Brain microvascular endothelial cell (primary cell): Measurements from ENCODE around the gene ACTL6A.

Source experiments
- DNase-seq: peaks from one replicate; pipeline ENCODE4 v3.0.0-alpha.2; 2020
- H3K27ac ChIP-seq: fragments of 250-450 bp; sonication (Bioruptor Pico); 2 replicates; pipeline ENCODE4 v1.5.1; 2020; ENCODE audit warnings: mild to moderate bottlenecking, moderate library complexity
- H3K27me3 ChIP-seq: fragments of 250-450 bp; sonication (Bioruptor Pico); replicated peaks from 2 replicates; pipeline ENCODE4 v1.5.1; 2020; ENCODE audit warnings: mild to moderate bottlenecking
- H3K36me3 ChIP-seq: fragments of 250-450 bp; sonication (Bioruptor Pico); replicated peaks from 2 replicates; pipeline ENCODE4 v1.5.1; 2020; ENCODE audit warnings: mild to moderate bottlenecking
- H3K4me3 ChIP-seq: 2 replicates; pipeline ENCODE4 v1.5.1; 2011; ENCODE audit warnings: low read depth, mild to moderate bottlenecking, control low read depth, low read length, moderate library complexity
- CTCF ChIP-seq: IDR thresholded peaks from 2 replicates; pipeline ENCODE4 v1.5.1; 2011; ENCODE audit warnings: low read depth, mild to moderate bottlenecking, moderate library complexity, low read length, control low read depth, inconsistent platforms; ENCODE audit errors: missing control alignments
- in situ Hi-C: cut with HindIII; loops from 2 replicates; pipeline ENCODE4 v1.10.0; 2017; ENCODE audit warnings: low sequenced_read_pairs, low pct_ligation_motif_present

The ACTL6A gene

GRCh38 chr3:179608931-179609720, 46.4 kb downstream of the ACTL6A start:
- Histone ChIP-seq H3K36me3 (no peaks in the 10 kb centered on the region), H3K27me3 (no peaks in the 10 kb centered on the region), H3K4me3 (no peak overlapping the region), H3K27ac (no peak overlapping the region)
- in situ Hi-C loops = no loop called here
- no peak for TF ChIP-seq CTCF
- no peak for DNase-seq

GRCh38 chr3:179610066-179610465, 47.3 kb downstream of the ACTL6A start:
- in situ Hi-C loops = no loop called here
- no peak overlapping the region for H3K4me3 ChIP-seq
- H3K27ac ChIP-seq = no peak overlapping the region
- TF ChIP-seq CTCF = no peak
- H3K27me3 ChIP-seq = no peaks in the 10 kb centered on the region
- no peaks in the 10 kb centered on the region for H3K36me3 ChIP-seq
- no peak for DNase-seq

- in situ Hi-C loops = no loop called here
- H3K27me3 ChIP-seq = no peaks in the 10 kb centered on the region
Observed at GRCh38 chr3:179613807-179614206, 51.1 kb downstream of the ACTL6A start.

GRCh38 chr3:179615458-179616173, 52.9 kb downstream of the ACTL6A start:
- no peak overlapping the region for H3K27ac ChIP-seq
- no peaks in the 10 kb centered on the region for H3K27me3 ChIP-seq
- in situ Hi-C loops = no loop called here
- DNase-seq = no peak
- no peak overlapping the region for H3K4me3 ChIP-seq
- H3K36me3 ChIP-seq = peaks cover 3% of the 10 kb centered on the region
- TF ChIP-seq CTCF = no peak

More at GRCh38 chr3:179613807-179614206, 51.1 kb downstream of the ACTL6A start:
- TF ChIP-seq CTCF = no peak
- H3K36me3 ChIP-seq = no peaks in the 10 kb centered on the region
- no peak overlapping the region for H3K4me3 ChIP-seq
- peak; percentile 34 for DNase-seq
- peak overlapping the region; percentile 51 for H3K27ac ChIP-seq

GRCh38 chr3:179622023-179622422, 59.3 kb downstream of the ACTL6A start:
- no peak overlapping the region for H3K27ac ChIP-seq

More at GRCh38 chr3:179622023-179622422, 59.3 kb downstream of the ACTL6A start:
- Histone ChIP-seq H3K27me3 (no peaks in the 10 kb centered on the region), H3K36me3 (peaks cover 16% of the 10 kb centered on the region), H3K4me3 (no peak overlapping the region)
- no peak for DNase-seq
- no peak for TF ChIP-seq CTCF
- in situ Hi-C loops = no loop called here
